ENCODE data around the gene GIGYF1. TPM values are rescaled to one million over a fixed set of nuclear protein-coding genes. Genes with fewer than 3 reads are reported as not detected.

GIGYF1 gene
- total and polyA plus RNA-seq, 2 of the 13 experiments (the other 11 are each of a cell fraction or from before 2014, with no cell fraction given): 7.6 to 16.1 TPM

- TF ChIP-seq ZMYM3 (CRISPR knock-in tag; IDR thresholded peaks at IDR 0.05) (peak; percentile 57; the same call in 1 of the 2 replicates), MTF2 (CRISPR knock-in tag; IDR thresholded peaks at IDR 0.05; ENCODE audit: borderline replicate concordance) (no peak), ZNF7 (CRISPR knock-in tag; IDR thresholded peaks at IDR 0.05) (peak; percentile 94), ZNF503 (CRISPR knock-in tag; IDR thresholded peaks at IDR 0.05) (no peak), ZHX1 (CRISPR knock-in tag; IDR thresholded peaks at IDR 0.05; ENCODE audit: low read depth) (no peak), KDM2A (CRISPR knock-in tag; IDR thresholded peaks at IDR 0.05; ENCODE audit: borderline replicate concordance, low read depth) (peak; percentile 25; the same call in 1 of the 2 replicates), ZNF3 (CRISPR knock-in tag; IDR thresholded peaks at IDR 0.05) (0 out of 2 replicates have a peak, but pooled peaks have one; percentile 35), PRDM4 (CRISPR knock-in tag; IDR thresholded peaks at IDR 0.05; ENCODE audit: borderline replicate concordance) (no peak), ZNF607 (CRISPR knock-in tag; IDR thresholded peaks at IDR 0.05; ENCODE audit: borderline replicate concordance) (peak; percentile 27; the same call in 1 of the 2 replicates), ASH2L (IDR thresholded peaks at IDR 0.05; ENCODE audit: insufficient read length, low read depth, low read length) (no peak), CEBPG (CRISPR knock-in tag; IDR thresholded peaks at IDR 0.05) (peak; percentile 39; the same call in 1 of the 2 replicates), HMG20B (CRISPR knock-in tag; conservative IDR thresholded peaks at IDR 0.05) (no peak), PRDM15 (CRISPR knock-in tag; IDR thresholded peaks at IDR 0.05) (no peak), EZH2 (conservative IDR thresholded peaks at IDR 0.05; ENCODE audit: low read depth, low read length) (no peak), FOXA1 (IDR thresholded peaks at IDR 0.05) (no peak), FOXA1 (CRISPR knock-in tag; IDR thresholded peaks at IDR 0.05) (peak; percentile 70), MXD4 (CRISPR knock-in tag; IDR thresholded peaks at IDR 0.05) (peak; percentile 34; the same call in 1 of the 2 replicates)
Measured at GRCh38 chr7:100726996-100727761, 33.1 kb upstream of the GIGYF1 start (continued).

Measured in HepG2 (cell line).